Peyer's patch (tissue), 4 donors: Measurements from ENCODE around the gene PLPP1. TPM values are rescaled to one million over a fixed set of nuclear protein-coding genes. Genes with fewer than 3 reads are reported as not detected.

Experiments used
- DNase-seq, 3 donors: peaks; one replicate each; pipeline ENCODE4 v3.0.0-alpha.2; 2017 to 2019
- H3K27ac ChIP-seq, 4 donors: fragments of 200-600 bp; sonication (generic); one replicate each; pipeline ENCODE4 v1.5.1; 2016 to 2019
- H3K27me3 ChIP-seq, 2 donors: fragments of 200-600 bp; sonication (generic); one replicate each; pipeline ENCODE4 v1.5.1; 2019
- H3K36me3 ChIP-seq, 3 donors: fragments of 200-600 bp; sonication (generic); one replicate each; pipeline ENCODE4 v1.5.1; 2016 to 2019
- H3K4me1 ChIP-seq, 4 donors: fragments of 200-600 bp; sonication (generic); one replicate each; pipeline ENCODE4 v1.5.1; 2016 to 2019
- H3K4me3 ChIP-seq, 4 donors: fragments of 200-600 bp; sonication (generic); 1 replicate in 3 of 4; 2 replicates in 1 of 4; pipeline ENCODE4 v1.5.1; 2016 to 2019; ENCODE audit warnings: mild to moderate bottlenecking in 1 of 4
- H3K9me3 ChIP-seq, 4 donors: fragments of 200-600 bp; sonication (generic); one replicate each; pipeline ENCODE4 v1.5.1; 2016 to 2019; ENCODE audit warnings: mild to moderate bottlenecking in 1 of 4
- POLR2A ChIP-seq, 2 donors: fragments of 450-650 bp; IDR thresholded peaks; one replicate each; pipeline ENCODE4 v1.5.1; 2017; ENCODE audit warnings: antibody characterized with exemption in 2 of 2, mild to moderate bottlenecking in 2 of 2, moderate library complexity in 2 of 2
- total RNA-seq, 4 donors: library from RNA; depleted of rRNA; stranded (reverse); fragments of >200 nt; gene quantifications; one replicate each; pipeline ENCODE4 v1.1.0, GENCODE V29; 2016
- TF ChIP-seq, protein P1 (sequence below), 6 experiments: fragments of 450-650 bp in 4 of 6; fragments of 200-600 bp in 2 of 6; sonication (generic) in 1 of 6; IDR thresholded peaks; one replicate each; pipeline ENCODE4 v1.5.1; 2017 to 2019; ENCODE audit warnings: antibody characterized with exemption in 6 of 6, mild to moderate bottlenecking in 3 of 6, moderate library complexity in 1 of 6

Gene PLPP1
- total RNA-seq, 4 donors from 2014 or later = 60.2 to 190 (median 115) TPM

DNA sequence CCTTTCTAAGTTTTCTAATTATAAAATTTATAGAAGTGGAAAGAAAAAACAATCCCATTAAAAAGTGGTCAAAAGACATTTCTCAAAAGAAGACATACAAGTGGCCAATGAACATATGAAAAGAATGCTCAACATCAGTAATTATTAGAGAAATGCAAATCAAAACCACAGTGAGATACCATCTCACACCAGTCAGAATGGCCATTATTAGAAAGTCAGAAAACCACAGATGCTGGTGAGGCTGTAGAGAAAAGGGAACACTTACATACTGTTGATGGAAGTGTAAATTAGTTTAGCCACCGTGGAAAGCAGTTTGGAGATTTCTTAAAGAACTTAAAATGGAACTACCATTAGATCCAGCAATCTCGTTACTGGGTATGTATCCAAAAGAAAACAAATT, 23.7 kb upstream of the PLPP1 start:
- Histone ChIP-seq H3K4me1 (no peaks in the 10 kb centered on the region), H3K4me3 (no peak overlapping the region), H3K9me3 (no peaks in the 10 kb centered on the region), H3K36me3 (no peaks in the 10 kb centered on the region), H3K27ac (no peak overlapping the region), H3K27me3 (no peaks in the 10 kb centered on the region)
- DNase-seq = no peak
- TF ChIP-seq, protein P1, sequence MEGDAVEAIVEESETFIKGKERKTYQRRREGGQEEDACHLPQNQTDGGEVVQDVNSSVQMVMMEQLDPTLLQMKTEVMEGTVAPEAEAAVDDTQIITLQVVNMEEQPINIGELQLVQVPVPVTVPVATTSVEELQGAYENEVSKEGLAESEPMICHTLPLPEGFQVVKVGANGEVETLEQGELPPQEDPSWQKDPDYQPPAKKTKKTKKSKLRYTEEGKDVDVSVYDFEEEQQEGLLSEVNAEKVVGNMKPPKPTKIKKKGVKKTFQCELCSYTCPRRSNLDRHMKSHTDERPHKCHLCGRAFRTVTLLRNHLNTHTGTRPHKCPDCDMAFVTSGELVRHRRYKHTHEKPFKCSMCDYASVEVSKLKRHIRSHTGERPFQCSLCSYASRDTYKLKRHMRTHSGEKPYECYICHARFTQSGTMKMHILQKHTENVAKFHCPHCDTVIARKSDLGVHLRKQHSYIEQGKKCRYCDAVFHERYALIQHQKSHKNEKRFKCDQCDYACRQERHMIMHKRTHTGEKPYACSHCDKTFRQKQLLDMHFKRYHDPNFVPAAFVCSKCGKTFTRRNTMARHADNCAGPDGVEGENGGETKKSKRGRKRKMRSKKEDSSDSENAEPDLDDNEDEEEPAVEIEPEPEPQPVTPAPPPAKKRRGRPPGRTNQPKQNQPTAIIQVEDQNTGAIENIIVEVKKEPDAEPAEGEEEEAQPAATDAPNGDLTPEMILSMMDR (IDR thresholded peaks at IDR 0.05) = no peak
- TF ChIP-seq POLR2A (IDR thresholded peaks at IDR 0.05) = no peak

DNA sequence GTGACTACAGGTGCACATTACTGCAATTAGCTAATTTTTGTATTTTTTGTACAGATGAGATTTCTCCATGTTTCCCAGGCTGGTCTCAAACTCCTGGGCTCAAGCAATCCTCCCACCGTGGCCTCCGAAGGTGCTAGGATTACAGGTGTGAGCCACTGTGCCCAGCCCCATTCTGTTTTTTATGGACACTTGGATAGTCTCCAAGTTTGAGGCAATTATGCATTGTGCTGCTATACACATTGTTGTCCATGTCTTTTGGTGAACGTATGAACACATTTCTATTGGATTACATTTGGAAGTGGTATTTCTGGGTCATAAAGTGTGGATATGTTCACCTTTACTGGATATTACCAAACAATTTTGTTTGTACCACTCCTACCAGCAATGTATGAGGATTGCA, 22.4 kb upstream of the PLPP1 start:
- no peak for DNase-seq
- no peak overlapping the region for H3K27ac ChIP-seq

DNA sequence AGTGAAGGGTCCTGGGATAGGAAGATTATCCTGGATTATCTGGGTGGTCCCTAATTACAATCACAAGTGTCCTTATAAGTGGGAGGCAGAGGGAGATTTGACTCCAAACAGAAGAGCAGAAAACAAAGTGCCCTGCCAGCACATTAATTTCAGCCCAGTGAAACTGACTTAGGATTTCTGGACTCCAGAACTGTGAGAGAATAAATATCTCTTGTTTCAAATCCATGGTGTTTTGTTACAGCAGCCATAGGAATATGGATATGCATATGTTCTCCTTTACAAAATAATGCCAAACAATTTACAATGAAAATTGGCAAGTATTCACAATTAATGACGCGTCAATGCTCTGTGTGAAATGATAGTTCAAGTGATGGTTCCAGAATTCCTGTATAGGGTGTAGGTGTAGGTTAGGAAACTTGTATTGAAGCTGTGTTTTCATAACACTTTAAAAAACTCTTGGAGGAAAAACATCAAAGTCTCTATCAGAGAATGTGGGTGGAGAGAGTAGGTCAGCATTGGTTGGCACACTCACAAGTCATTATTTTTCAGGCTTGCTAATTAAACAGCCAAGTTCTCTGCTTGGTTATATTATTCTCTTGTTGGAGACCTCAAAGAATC, 19.9 kb upstream of the PLPP1 start:
- no peak for DNase-seq
- Histone ChIP-seq H3K4me1 (no peaks in the 10 kb centered on the region), H3K9me3 (no peaks in the 10 kb centered on the region), H3K27ac (no peak overlapping the region), H3K36me3 (no peaks in the 10 kb centered on the region), H3K4me3 (no peak overlapping the region), H3K27me3 (no peaks in the 10 kb centered on the region)
- TF ChIP-seq, protein P1 (IDR thresholded peaks at IDR 0.05) = no peak
- no peak for TF ChIP-seq POLR2A (IDR thresholded peaks at IDR 0.05)

More for the DNA sequence above, 22.4 kb upstream of the PLPP1 start:
- H3K4me1 ChIP-seq = no peaks in the 10 kb centered on the region
- H3K27me3 ChIP-seq = no peaks in the 10 kb centered on the region
- H3K4me3 ChIP-seq = no peak overlapping the region
- H3K9me3 ChIP-seq = no peaks in the 10 kb centered on the region
- TF ChIP-seq, protein P1 (IDR thresholded peaks at IDR 0.05) = no peak
- TF ChIP-seq POLR2A (IDR thresholded peaks at IDR 0.05) = no peak
- H3K36me3 ChIP-seq = no peaks in the 10 kb centered on the region

DNA sequence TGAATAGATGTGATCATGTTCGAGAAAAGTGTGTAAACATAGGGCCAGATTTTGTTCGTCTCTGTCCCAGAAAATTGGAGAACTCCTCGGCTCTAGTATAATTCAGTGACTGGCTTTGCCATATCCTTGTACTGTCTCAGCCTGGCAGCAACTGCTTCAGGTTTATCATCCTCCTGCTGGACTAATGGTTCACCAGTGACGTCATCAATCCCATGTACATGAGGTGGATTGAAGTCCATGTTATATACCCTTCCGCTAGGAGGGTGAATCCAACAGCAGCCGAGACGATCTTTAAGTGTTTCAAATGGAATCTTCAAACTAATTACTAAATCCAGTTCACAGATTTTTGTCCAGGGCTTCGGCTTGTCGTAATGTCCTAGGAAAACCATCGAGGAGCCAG, 17.1 kb upstream of the PLPP1 start:
- TF ChIP-seq, protein P1 (IDR thresholded peaks at IDR 0.05) = no peak
- no peak for TF ChIP-seq POLR2A (IDR thresholded peaks at IDR 0.05)
- Histone ChIP-seq H3K9me3 (no peaks in the 10 kb centered on the region), H3K27me3 (no peaks in the 10 kb centered on the region), H3K4me1 (no peaks in the 10 kb centered on the region), H3K4me3 (no peak overlapping the region), H3K36me3 (no peaks in the 10 kb centered on the region), H3K27ac (no peak overlapping the region)
- no peak for DNase-seq

DNA sequence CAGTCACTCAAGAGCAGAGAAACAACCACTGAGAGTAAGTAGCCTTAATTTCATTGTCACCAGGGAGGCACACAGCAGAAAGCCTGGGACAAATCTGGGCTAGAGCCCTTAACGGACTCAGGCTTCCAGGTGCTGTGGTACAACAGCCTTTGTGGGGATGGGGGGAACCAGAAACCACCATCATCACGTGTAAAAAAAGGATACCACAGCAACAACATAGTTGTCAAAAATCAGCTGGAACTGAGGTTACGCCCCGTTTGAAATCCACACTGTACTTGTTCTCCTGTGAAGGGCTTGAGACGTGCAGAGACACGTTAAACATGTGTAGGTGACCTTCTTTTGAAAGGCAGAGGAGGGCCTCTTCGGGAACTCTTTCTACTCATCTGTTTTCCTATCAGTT, 16.6 kb upstream of the PLPP1 start:
- TF ChIP-seq, protein P1 (IDR thresholded peaks at IDR 0.05) = no peak
- no peak for TF ChIP-seq POLR2A (IDR thresholded peaks at IDR 0.05)
- Histone ChIP-seq H3K9me3 (no peaks in the 10 kb centered on the region), H3K27me3 (no peaks in the 10 kb centered on the region), H3K36me3 (no peaks in the 10 kb centered on the region), H3K4me1 (no peaks in the 10 kb centered on the region), H3K4me3 (no peak overlapping the region), H3K27ac (no peak overlapping the region)
- DNase-seq = no peak

DNA sequence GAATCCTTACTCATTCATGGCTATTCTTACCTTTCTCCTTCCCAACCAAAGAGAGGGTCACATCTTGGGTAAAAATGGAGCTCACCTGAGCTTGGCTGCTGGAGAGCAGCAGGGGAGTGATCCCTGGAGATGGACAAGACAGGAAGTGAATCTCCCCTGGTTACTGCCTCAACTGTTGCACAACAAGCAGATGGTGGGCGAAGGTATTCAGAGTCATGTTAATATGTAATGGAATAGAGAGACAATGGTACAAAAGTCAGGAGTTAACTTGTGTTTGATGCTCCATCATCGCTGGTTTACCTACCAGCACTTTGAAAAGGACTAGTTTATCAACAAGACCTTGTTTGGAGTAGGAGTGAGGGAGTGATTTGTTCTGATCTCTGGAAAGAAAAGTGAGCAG, 13.0 kb upstream of the PLPP1 start:
- Histone ChIP-seq H3K36me3 (no peaks in the 10 kb centered on the region), H3K27me3 (no peaks in the 10 kb centered on the region), H3K4me3 (no peak overlapping the region), H3K9me3 (no peaks in the 10 kb centered on the region), H3K27ac (no peak overlapping the region), H3K4me1 (no peaks in the 10 kb centered on the region)
- no peak for TF ChIP-seq POLR2A (IDR thresholded peaks at IDR 0.05)
- TF ChIP-seq, protein P1 (IDR thresholded peaks at IDR 0.05) = no peak
- DNase-seq = no peak
